H9 (cell line): Measurements from ENCODE around the gene MIEF1. TPM values are rescaled to one million over a fixed set of nuclear protein-coding genes. Genes with fewer than 3 reads are reported as not detected.
A peak's percentile ranks its signal among the peaks of the same experiment; 100 is the strongest.

ENCODE experiments used
- DNase-seq: peaks from one replicate; pipeline ENCODE4 v3.0.0-alpha.2; 2017
- H2AFZ ChIP-seq: one replicate; pipeline ENCODE4 v1.6.1; 2013; ENCODE audit warnings: mild to moderate bottlenecking, low read length, control low read depth, moderate library complexity
- H2AK5ac ChIP-seq: 2 replicates; pipeline ENCODE4 v1.6.1; 2013; ENCODE audit warnings: low read length, control low read depth, mixed read lengths; ENCODE audit not compliant: insufficient read length
- H2BK120ac ChIP-seq: one replicate; pipeline ENCODE4 v1.6.1; 2013; ENCODE audit warnings: low read depth, mild to moderate bottlenecking, low read length, control low read depth, inconsistent platforms; ENCODE audit not compliant: poor library complexity, severe bottlenecking
- H2BK12ac ChIP-seq: 2 replicates; pipeline ENCODE4 v1.6.1; 2013; ENCODE audit warnings: low read length, control low read depth, mixed read lengths, low read depth; ENCODE audit not compliant: insufficient read length
- H2BK15ac ChIP-seq: 2 replicates; pipeline ENCODE4 v1.6.1; 2013; ENCODE audit warnings: low read depth, low read length, control low read depth
- H2BK20ac ChIP-seq: one replicate; pipeline ENCODE4 v1.6.1; 2013; ENCODE audit warnings: low read depth, mild to moderate bottlenecking, low read length, control low read depth, inconsistent platforms; ENCODE audit not compliant: poor library complexity, severe bottlenecking
- H2BK5ac ChIP-seq: 2 replicates; pipeline ENCODE4 v1.6.1; 2013; ENCODE audit warnings: low read length, control low read depth, mixed read lengths; ENCODE audit not compliant: insufficient read length
- H3K14ac ChIP-seq: 2 replicates; pipeline ENCODE4 v1.6.1; 2013; ENCODE audit warnings: low read length, control low read depth; ENCODE audit not compliant: insufficient read depth
- H3K18ac ChIP-seq: 2 replicates; pipeline ENCODE4 v1.6.1; 2013; ENCODE audit warnings: low read depth, mild to moderate bottlenecking, mixed read lengths, low read length, control low read depth; ENCODE audit not compliant: insufficient read length
- H3K23ac ChIP-seq: 2 replicates; pipeline ENCODE4 v1.6.1; 2013; ENCODE audit warnings: low read length, control low read depth, mixed read lengths, low read depth; ENCODE audit not compliant: insufficient read length
- H3K23me2 ChIP-seq: 2 replicates; pipeline ENCODE4 v1.6.1; 2013; ENCODE audit warnings: low read depth, mild to moderate bottlenecking, mixed read lengths, low read length, control low read depth; ENCODE audit not compliant: insufficient read length, poor library complexity, severe bottlenecking
- H3K27ac ChIP-seq: 2 replicates; pipeline ENCODE4 v1.5.1; 2013; ENCODE audit warnings: low read length, control low read depth, mixed read lengths, low read depth; ENCODE audit not compliant: insufficient read length
- H3K27me3 ChIP-seq: 2 replicates; pipeline ENCODE4 v1.6.1; 2013; ENCODE audit warnings: low read length, control low read depth, inconsistent platforms; ENCODE audit not compliant: insufficient read depth
- H3K4ac ChIP-seq: 2 replicates; pipeline ENCODE4 v1.6.1; 2013; ENCODE audit warnings: low read depth, mild to moderate bottlenecking, control low read depth, inconsistent platforms, low read length, moderate library complexity
- H3K4me1 ChIP-seq: 2 replicates; pipeline ENCODE4 v1.6.1; 2013; ENCODE audit warnings: low read length, control low read depth, inconsistent platforms; ENCODE audit not compliant: insufficient read depth
- H3K4me2 ChIP-seq: 2 replicates; pipeline ENCODE4 v1.6.1; 2013; ENCODE audit warnings: low read length, control low read depth, mixed read lengths; ENCODE audit not compliant: insufficient read length, insufficient read depth
- H3K56ac ChIP-seq: 2 replicates; pipeline ENCODE4 v1.6.1; 2013; ENCODE audit warnings: low read depth, mild to moderate bottlenecking, mixed read lengths, low read length, control low read depth; ENCODE audit not compliant: insufficient read length
- H3K79me1 ChIP-seq: 2 replicates; pipeline ENCODE4 v1.6.1; 2013; ENCODE audit warnings: low read depth, mild to moderate bottlenecking, moderate library complexity, low read length, control low read depth, inconsistent platforms; ENCODE audit not compliant: insufficient read depth, poor library complexity, severe bottlenecking
- H3K79me2 ChIP-seq: 2 replicates; pipeline ENCODE4 v1.6.1; 2013; ENCODE audit warnings: low read length, control low read depth, inconsistent platforms; ENCODE audit not compliant: insufficient read depth
- H3K9ac ChIP-seq: 2 replicates; pipeline ENCODE4 v1.6.1; 2013; ENCODE audit warnings: low read length, control low read depth, mixed read lengths; ENCODE audit not compliant: insufficient read length; ENCODE audit errors: extremely low read depth
- H3K9me3 ChIP-seq: one replicate; pipeline ENCODE4 v1.6.1; 2013; ENCODE audit warnings: low read depth, low read length, inconsistent platforms; ENCODE audit not compliant: control insufficient read depth
- H3T11ph ChIP-seq: one replicate; pipeline ENCODE4 v1.6.1; 2013; ENCODE audit warnings: mild to moderate bottlenecking, low read length, control low read depth, inconsistent platforms
- H4K20me1 ChIP-seq: one replicate; pipeline ENCODE4 v1.6.1; 2013; ENCODE audit not compliant: control insufficient read depth, insufficient read length, insufficient read depth
- H4K5ac ChIP-seq: 2 replicates; pipeline ENCODE4 v1.6.1; 2013; ENCODE audit warnings: low read depth, mild to moderate bottlenecking, mixed read lengths, low read length, control low read depth; ENCODE audit not compliant: insufficient read length
- H4K8ac ChIP-seq: replicated peaks from 2 replicates; pipeline ENCODE4 v1.6.1; 2013; ENCODE audit warnings: low read length, control low read depth, mixed read lengths, low read depth; ENCODE audit not compliant: insufficient read length
- H4K91ac ChIP-seq: 2 replicates; pipeline ENCODE4 v1.6.1; 2013; ENCODE audit warnings: low read depth, mild to moderate bottlenecking, moderate library complexity, mixed read lengths, low read length, control low read depth; ENCODE audit not compliant: insufficient read length
- H3K27ac Mint-ChIP-seq, 3 experiments: 2 replicates in 2 of 3; 3 replicates in 1 of 3; pipeline ENCODE4 v1.8.0; 2020 to 2021; ENCODE audit warnings: mixed read lengths in 3 of 3, mild to moderate bottlenecking in 1 of 3, moderate library complexity in 1 of 3
- H3K27me3 Mint-ChIP-seq: 2 replicates; pipeline ENCODE4 v1.8.0; 2021; ENCODE audit warnings: low read depth, mild to moderate bottlenecking, moderate library complexity, mixed read lengths
- H3K36me3 Mint-ChIP-seq, 3 experiments: 2 replicates in 2 of 3; 3 replicates in 1 of 3; pipeline ENCODE4 v1.8.0; 2020 to 2021; ENCODE audit warnings: low read depth in 3 of 3, mixed read lengths in 3 of 3; ENCODE audit not compliant: insufficient read depth in 1 of 3
- H3K4me1 Mint-ChIP-seq, 2 experiments: 2 replicates each; pipeline ENCODE4 v1.8.0; 2020; ENCODE audit warnings: mixed read lengths in 2 of 2
- H3K4me3 Mint-ChIP-seq, 2 experiments: 2 replicates in 1 of 2; 3 replicates in 1 of 2; pipeline ENCODE4 v1.8.0; 2020 to 2021; ENCODE audit warnings: mild to moderate bottlenecking in 2 of 2, mixed read lengths in 2 of 2, moderate library complexity in 1 of 2
- H3K9me3 Mint-ChIP-seq, 2 experiments: 2 replicates in 1 of 2; 3 replicates in 1 of 2; pipeline ENCODE4 v1.8.0; 2020; ENCODE audit warnings: mild to moderate bottlenecking in 2 of 2, mixed read lengths in 2 of 2, moderate library complexity in 1 of 2
- CTCF ChIP-seq: fragments of 200-600 bp; sonication (generic); conservative IDR thresholded peaks from 3 replicates; pipeline ENCODE4 v1.8.0; 2021; ENCODE audit warnings: antibody characterized with exemption, mild to moderate bottlenecking
- WGBS: extraction: QIAGEN DNeasy Blood & Tissue Kit; methylation state at CpG from one replicate; pipeline ENCODE4 v1.1.7; 2013; ENCODE audit warnings: missing lambda C conversion rate, low lambda C conversion rate, mixed read lengths; ENCODE audit not compliant: insufficient read length; ENCODE audit errors: extremely low coverage; 5-methylcytosine and 5-hydroxymethylcytosine counted together
- total RNA-seq: library from RNA; stranded (reverse); gene quantifications from 2 replicates; pipeline ENCODE4 v1.2.1, GENCODE V29; 2021

Gene MIEF1
- total RNA-seq, 1 experiment from 2014 or later, result 32.6 TPM

- H3K27ac Mint-ChIP-seq, result no peak overlapping the region
- Histone ChIP-seq H2BK5ac (no peak overlapping the region), H2BK15ac (no peak overlapping the region), H3K23ac (no peak overlapping the region), H4K91ac (no peak overlapping the region), H3K23me2 (peaks cover 4% of the 10 kb centered on the region), H3K27me3 (peaks cover 36% of the 10 kb centered on the region), H3K4me2 (no peak overlapping the region), H3K4me1 (no peaks in the 10 kb centered on the region), H2BK120ac (no peak overlapping the region), H3K56ac (no peak overlapping the region), H2AK5ac (no peak overlapping the region), H3K79me1 (no peaks in the 10 kb centered on the region), H4K5ac (no peak overlapping the region), H3K4ac (no peak overlapping the region), H3K79me2 (no peaks in the 10 kb centered on the region), H3T11ph (no peak overlapping the region), H3K9ac (no peak overlapping the region), H3K27ac (no peak overlapping the region), H2BK12ac (no peak overlapping the region), H4K8ac (no peak overlapping the region), H4K20me1 (no peaks in the 10 kb centered on the region), H3K9me3 (no peaks in the 10 kb centered on the region), H3K14ac (no peak overlapping the region; the same call in 1 of the 2 replicates), H2BK20ac (no peak overlapping the region), H2AFZ (no peak overlapping the region), H3K18ac (no peak overlapping the region)
- H3K4me3 Mint-ChIP-seq, result no peak overlapping the region
- no peaks in the 10 kb centered on the region for H3K9me3 Mint-ChIP-seq
- H3K27me3 Mint-ChIP-seq, result peaks cover 33% of the 10 kb centered on the region
- DNase-seq, result peak; percentile 81
- peak; percentile 85 for TF ChIP-seq CTCF
- peaks cover 9 to 17% of the 10 kb centered on the region in 2 experiments for H3K4me1 Mint-ChIP-seq
- no CpG with 5 or more reads among the region's 11 CpGs for WGBS
- no peaks in the 10 kb centered on the region; a peak in 1 of 7 replicates for H3K36me3 Mint-ChIP-seq
These were observed 57.5 kb downstream of the MIEF1 start for GRCh38 chr22:39559456-39560105.
